Body of pancreas (tissue), 4 donors: Measurements from ENCODE around the gene ATP2C2. TPM values are rescaled to one million over a fixed set of nuclear protein-coding genes. Genes with fewer than 3 reads are reported as not detected.

Experiments used
- ATAC-seq: fragments of 150-250 bp; one replicate; pipeline ENCODE4 v1.9.1; 2016
- DNase-seq, 4 donors: peaks; one replicate each; pipeline ENCODE4 v3.0.0-alpha.2; 2019
- H3K27ac ChIP-seq, 4 donors: fragments of 200-600 bp; sonication (generic); 1 replicate in 3 of 4; 2 replicates in 1 of 4; pipeline versions ENCODE4 v1.5.1 to v1.6.1; 2016 to 2019; ENCODE audit warnings: mild to moderate bottlenecking in 1 of 4, mixed read lengths in 1 of 4, moderate library complexity in 1 of 4
- H3K27me3 ChIP-seq, 2 donors: fragments of 200-600 bp; sonication (generic); one replicate each; pipeline ENCODE4 v1.6.0; 2016; ENCODE audit warnings: mild to moderate bottlenecking in 1 of 2
- H3K36me3 ChIP-seq, 2 donors: fragments of 200-600 bp; sonication (generic); replicated peaks in 1 of 2; 2 replicates each; pipeline ENCODE4 v1.5.1; 2016; ENCODE audit warnings: low read depth in 2 of 2; ENCODE audit not compliant: insufficient read depth in 1 of 2
- H3K4me1 ChIP-seq: fragments of 200-600 bp; sonication (generic); one replicate; pipeline ENCODE4 v1.6.0; 2016
- H3K4me3 ChIP-seq, 2 donors: fragments of 200-600 bp; sonication (generic); 1 replicate in 1 of 2; 2 replicates in 1 of 2; pipeline ENCODE4 v1.5.1; 2016 to 2019
- H3K9me3 ChIP-seq, 3 donors: fragments of 200-600 bp; sonication (generic); 1 replicate in 2 of 3; 2 replicates in 1 of 3; pipeline ENCODE4 v1.5.1; 2016
- CTCF ChIP-seq, 7 experiments: fragments of 450-650 bp in 4 of 7; fragments of 200-600 bp in 3 of 7; sonication (generic) in 3 of 7; IDR thresholded peaks; one replicate each; pipeline ENCODE4 v1.5.1; 2016 to 2019; ENCODE audit warnings: antibody characterized with exemption in 7 of 7
- POLR2A ChIP-seq, 3 donors: fragments of 450-650 bp; IDR thresholded peaks; one replicate each; pipeline ENCODE4 v1.6.1; 2016; ENCODE audit warnings: antibody characterized with exemption in 3 of 3, mild to moderate bottlenecking in 2 of 3
- WGBS, 2 donors: methylation state at CpG; one replicate each; pipeline ENCODE4 v1.1.5; 2017; 5-methylcytosine and 5-hydroxymethylcytosine counted together
- intact Hi-C: fragments of 100-400 bp; cut with DNase I; formaldehyde crosslinking; loops from one replicate; pipeline ENCODE4 v1.15.1; 2023
- total RNA-seq, 2 donors: library from RNA; depleted of rRNA; stranded (reverse); fragments of >200 nt; gene quantifications; one replicate each; pipeline ENCODE4 v1.1.0, GENCODE V29; 2016

Gene ATP2C2
- total RNA-seq, 2 donors from 2014 or later, result 2.1 to 18.1 TPM

- DNase-seq (no peak), ATAC-seq (no peak)
- Histone ChIP-seq H3K9me3 (no peaks in the 10 kb centered on the region), H3K4me3 (no peak overlapping the region), H3K27me3 (no peaks in the 10 kb centered on the region), H3K27ac (no peak overlapping the region), H3K36me3 (no peaks in the 10 kb centered on the region), H3K4me1 (no peaks in the 10 kb centered on the region)
- intact Hi-C loops, result no loop called here
- WGBS, 2 donors, result 79 to 90% methylated on average over 10 to 13 of the region's 13 CpGs
- TF ChIP-seq CTCF (IDR thresholded peaks at IDR 0.05) (no peak), POLR2A (IDR thresholded peaks at IDR 0.05) (no peak)
Measured at GRCh38 chr16:84478172-84478947, 110.0 kb downstream of the ATP2C2 start.

GRCh38 chr16:84479716-84480450, 111.5 kb downstream of the ATP2C2 start:
- no peaks in the 10 kb centered on the region for H3K27me3 ChIP-seq
- no peak overlapping the region for H3K27ac ChIP-seq
- 92 to 95% methylated on average over 13 to 16 of the region's 16 CpGs for WGBS, 2 donors
- H3K9me3 ChIP-seq, result no peaks in the 10 kb centered on the region
- ATAC-seq, result no peak
- TF ChIP-seq CTCF (IDR thresholded peaks at IDR 0.05) (no peak), POLR2A (IDR thresholded peaks at IDR 0.05) (no peak)
- no peak overlapping the region for H3K4me3 ChIP-seq
- intact Hi-C loops, result no loop called here
- no peaks in the 10 kb centered on the region for H3K4me1 ChIP-seq
- no peak for DNase-seq
- no peaks in the 10 kb centered on the region for H3K36me3 ChIP-seq

GRCh38 chr16:84481051-84481735, 112.9 kb downstream of the ATP2C2 start:
- TF ChIP-seq CTCF (IDR thresholded peaks at IDR 0.05) (no peak), POLR2A (IDR thresholded peaks at IDR 0.05) (no peak)
- 88 to 89% methylated on average over 15 to 26 of the region's 26 CpGs for WGBS, 2 donors
- ATAC-seq (no peak), DNase-seq (no peak)
- Histone ChIP-seq H3K27ac (no peak overlapping the region), H3K36me3 (no peaks in the 10 kb centered on the region), H3K27me3 (no peaks in the 10 kb centered on the region), H3K4me3 (no peak overlapping the region), H3K4me1 (no peaks in the 10 kb centered on the region), H3K9me3 (no peaks in the 10 kb centered on the region)
- intact Hi-C loops, result no loop called here

GRCh38 chr16:84482001-84482891, 113.9 kb downstream of the ATP2C2 start:
- intact Hi-C loops, result no loop called here
- Histone ChIP-seq H3K9me3 (no peaks in the 10 kb centered on the region), H3K27me3 (no peaks in the 10 kb centered on the region), H3K36me3 (no peaks in the 10 kb centered on the region), H3K4me3 (no peak overlapping the region), H3K4me1 (no peaks in the 10 kb centered on the region), H3K27ac (no peak overlapping the region)
- no peak for ATAC-seq
- TF ChIP-seq CTCF (IDR thresholded peaks at IDR 0.05) (no peak), POLR2A (IDR thresholded peaks at IDR 0.05) (no peak)
- 76 to 91% methylated on average over 22 to 28 of the region's 33 CpGs for WGBS, 2 donors
- DNase-seq, result no peak
